ENCODE data around the gene YTHDF2. TPM values are rescaled to one million over a fixed set of nuclear protein-coding genes. Genes with fewer than 3 reads are reported as not detected.

Gene YTHDF2
- total RNA-seq, 1 donor from 2014 or later = 65.8 TPM

GRCh38 chr1:28751315-28752060 is 14.7 kb downstream of the YTHDF2 start:
- no peak overlapping the region for H3K27ac ChIP-seq
- TF ChIP-seq CTCF (IDR thresholded peaks at IDR 0.05) = no peak
- H3K9me3 ChIP-seq = no peaks in the 10 kb centered on the region
- no peaks in the 10 kb centered on the region for H3K27me3 ChIP-seq
- peaks cover 13% of the 10 kb centered on the region for H3K36me3 ChIP-seq
- intact Hi-C loops (cut with DNase I) = no loop called here
- DNase-seq = no peak
- no peak overlapping the region for H3K4me3 ChIP-seq
- H3K4me1 ChIP-seq = peaks cover 93% of the 10 kb centered on the region
- no peak for ATAC-seq

GRCh38 chr1:28755701-28756100 is 19.0 kb downstream of the YTHDF2 start:
- TF ChIP-seq CTCF (IDR thresholded peaks at IDR 0.05) = no peak
- intact Hi-C loops (cut with DNase I) = no loop called here
- ATAC-seq = no peak
- peaks cover 36% of the 10 kb centered on the region for H3K36me3 ChIP-seq
- no peak overlapping the region for H3K27ac ChIP-seq
- H3K27me3 ChIP-seq = no peaks in the 10 kb centered on the region
- H3K4me3 ChIP-seq = peak overlapping the region; percentile 2
- H3K9me3 ChIP-seq = no peaks in the 10 kb centered on the region
- H3K4me1 ChIP-seq = peaks cover 62% of the 10 kb centered on the region
- DNase-seq = no peak

GRCh38 chr1:28756846-28757245 is 20.1 kb downstream of the YTHDF2 start:
- DNase-seq (no peak), ATAC-seq (peak; percentile 59)
- intact Hi-C loops (cut with DNase I) = no loop called here
- Histone ChIP-seq H3K27me3 (no peaks in the 10 kb centered on the region), H3K4me1 (peaks cover 50% of the 10 kb centered on the region), H3K9me3 (no peaks in the 10 kb centered on the region), H3K36me3 (peaks cover 36% of the 10 kb centered on the region), H3K4me3 (no peak overlapping the region), H3K27ac (no peak overlapping the region)
- peak; percentile 24 for TF ChIP-seq CTCF (IDR thresholded peaks at IDR 0.05)

- no peak overlapping the region for H3K4me3 ChIP-seq
- H3K27me3 ChIP-seq = no peaks in the 10 kb centered on the region
- no peak for ATAC-seq
- TF ChIP-seq CTCF (IDR thresholded peaks at IDR 0.05) = no peak
- intact Hi-C loops (cut with DNase I) = no loop called here
- no peaks in the 10 kb centered on the region for H3K9me3 ChIP-seq
- H3K27ac ChIP-seq = no peak overlapping the region
- DNase-seq = no peak
- H3K4me1 ChIP-seq = peaks cover 46% of the 10 kb centered on the region
- H3K36me3 ChIP-seq = peaks cover 28% of the 10 kb centered on the region
Observed at GRCh38 chr1:28758420-28758819, 21.7 kb downstream of the YTHDF2 start.

- H3K27ac ChIP-seq = no peak overlapping the region
- DNase-seq (no peak), ATAC-seq (no peak)
- H3K36me3 ChIP-seq = peaks cover 23% of the 10 kb centered on the region
- no peaks in the 10 kb centered on the region for H3K27me3 ChIP-seq
- intact Hi-C loops (cut with DNase I) = no loop called here
- H3K9me3 ChIP-seq = no peaks in the 10 kb centered on the region
- H3K4me1 ChIP-seq = peaks cover 39% of the 10 kb centered on the region
- no peak overlapping the region for H3K4me3 ChIP-seq
- TF ChIP-seq CTCF (IDR thresholded peaks at IDR 0.05) = no peak
Observed at GRCh38 chr1:28759257-28759656, 22.5 kb downstream of the YTHDF2 start.
